Endothelial cell of umbilical vein (primary cell): ENCODE data around the gene MREG.
"Not testable (repeated sequence)": the region's sequence is repeated elsewhere in the genome, so short reads cannot be mapped to it uniquely, and the experiment has no call there.

ENCODE experiments used
- EZH2 ChIP-seq: IDR thresholded peaks from 2 replicates; pipeline ENCODE4 v1.6.1; 2012; ENCODE audit warnings: borderline replicate concordance, low read depth, mild to moderate bottlenecking, moderate library complexity, low read length, inconsistent platforms; ENCODE audit not compliant: severe bottlenecking
- FOS ChIP-seq: IDR thresholded peaks from 2 replicates; pipeline ENCODE4 v1.6.1; 2011; ENCODE audit warnings: mild to moderate bottlenecking, low read length, moderate library complexity, borderline replicate concordance; ENCODE audit not compliant: insufficient read depth
- POLR2A ChIP-seq: IDR thresholded peaks from 2 replicates; pipeline ENCODE4 v1.6.1; 2012; ENCODE audit warnings: low read depth, mild to moderate bottlenecking, control low read depth, low read length
- POLR2AphosphoS5 ChIP-seq: IDR thresholded peaks from 2 replicates; pipeline ENCODE4 v1.6.1; 2012; ENCODE audit warnings: low read depth, mild to moderate bottlenecking, control low read depth, low read length, moderate library complexity; ENCODE audit not compliant: insufficient read depth
- TF ChIP-seq, protein P1 (sequence below), 2 donors: IDR thresholded peaks; 1 replicate in 1 of 2; 2 replicates in 1 of 2; pipeline ENCODE4 v1.5.1; 2011; ENCODE audit warnings: low read length in 2 of 2, mild to moderate bottlenecking in 2 of 2, moderate library complexity in 2 of 2, control low read depth in 1 of 2, inconsistent platforms in 1 of 2, low read depth in 1 of 2; ENCODE audit not compliant: insufficient read depth in 1 of 2; ENCODE audit errors: extremely low read depth in 1 of 2

DNA sequence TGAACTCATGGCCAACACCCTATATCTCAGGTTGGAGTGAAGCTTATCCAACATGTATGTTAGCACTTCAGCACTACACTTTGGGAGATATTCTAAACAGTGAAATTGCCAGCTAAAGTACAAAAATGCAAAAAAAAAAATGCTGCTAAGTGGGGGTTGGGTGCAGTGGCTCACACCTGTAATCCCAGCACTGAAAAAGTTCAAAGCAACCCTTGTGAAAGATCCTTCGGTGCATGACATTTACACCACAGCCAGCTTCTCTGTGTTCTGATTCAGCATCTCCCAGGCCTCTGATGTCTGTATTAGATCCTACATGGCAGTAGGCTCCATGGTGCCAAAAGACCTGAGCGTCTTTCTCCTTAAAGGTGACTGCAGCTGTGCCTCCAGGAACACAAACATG is 4.1 kb downstream of the MREG start:
- TF ChIP-seq, protein P1, sequence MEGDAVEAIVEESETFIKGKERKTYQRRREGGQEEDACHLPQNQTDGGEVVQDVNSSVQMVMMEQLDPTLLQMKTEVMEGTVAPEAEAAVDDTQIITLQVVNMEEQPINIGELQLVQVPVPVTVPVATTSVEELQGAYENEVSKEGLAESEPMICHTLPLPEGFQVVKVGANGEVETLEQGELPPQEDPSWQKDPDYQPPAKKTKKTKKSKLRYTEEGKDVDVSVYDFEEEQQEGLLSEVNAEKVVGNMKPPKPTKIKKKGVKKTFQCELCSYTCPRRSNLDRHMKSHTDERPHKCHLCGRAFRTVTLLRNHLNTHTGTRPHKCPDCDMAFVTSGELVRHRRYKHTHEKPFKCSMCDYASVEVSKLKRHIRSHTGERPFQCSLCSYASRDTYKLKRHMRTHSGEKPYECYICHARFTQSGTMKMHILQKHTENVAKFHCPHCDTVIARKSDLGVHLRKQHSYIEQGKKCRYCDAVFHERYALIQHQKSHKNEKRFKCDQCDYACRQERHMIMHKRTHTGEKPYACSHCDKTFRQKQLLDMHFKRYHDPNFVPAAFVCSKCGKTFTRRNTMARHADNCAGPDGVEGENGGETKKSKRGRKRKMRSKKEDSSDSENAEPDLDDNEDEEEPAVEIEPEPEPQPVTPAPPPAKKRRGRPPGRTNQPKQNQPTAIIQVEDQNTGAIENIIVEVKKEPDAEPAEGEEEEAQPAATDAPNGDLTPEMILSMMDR (IDR thresholded peaks at IDR 0.05; ENCODE audit: extremely low read depth in 1 of 2, insufficient read depth in 1 of 2, low read depth in 1 of 2, low read length in 2 of 2): not testable (repeated sequence)
- not testable (repeated sequence) for TF ChIP-seq EZH2, POLR2A, FOS, POLR2AphosphoS5
